ENCODE data around the gene CORO2A. TPM values are rescaled to one million over a fixed set of nuclear protein-coding genes. Genes with fewer than 3 reads are reported as not detected.

Gene CORO2A, protein sequence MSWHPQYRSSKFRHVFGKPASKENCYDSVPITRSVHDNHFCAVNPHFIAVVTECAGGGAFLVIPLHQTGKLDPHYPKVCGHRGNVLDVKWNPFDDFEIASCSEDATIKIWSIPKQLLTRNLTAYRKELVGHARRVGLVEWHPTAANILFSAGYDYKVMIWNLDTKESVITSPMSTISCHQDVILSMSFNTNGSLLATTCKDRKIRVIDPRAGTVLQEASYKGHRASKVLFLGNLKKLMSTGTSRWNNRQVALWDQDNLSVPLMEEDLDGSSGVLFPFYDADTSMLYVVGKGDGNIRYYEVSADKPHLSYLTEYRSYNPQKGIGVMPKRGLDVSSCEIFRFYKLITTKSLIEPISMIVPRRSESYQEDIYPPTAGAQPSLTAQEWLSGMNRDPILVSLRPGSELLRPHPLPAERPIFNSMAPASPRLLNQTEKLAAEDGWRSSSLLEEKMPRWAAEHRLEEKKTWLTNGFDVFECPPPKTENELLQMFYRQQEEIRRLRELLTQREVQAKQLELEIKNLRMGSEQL
- 5.1 TPM for total RNA-seq
- polyA plus RNA-seq: 7.5 TPM
- long read RNA-seq, donor 1: 0 reads
- long read RNA-seq, donor 2: 0 reads
- long read RNA-seq, donor 3, full-length matches to known transcripts: 2 of 10 reads
- long read RNA-seq, donor 3, partial matches to known transcripts: 8 of 10 reads
- long read RNA-seq, donor 3, other reads (novel, unspliced or antisense): 0 of 10 reads
- long read RNA-seq, donor 4, full-length matches to known transcripts: 1 of 1 reads
- long read RNA-seq, donor 4, partial matches to known transcripts: 0 of 1 reads
- long read RNA-seq, donor 4, other reads (novel, unspliced or antisense): 0 of 1 reads
- long read RNA-seq, donor 5, full-length matches to known transcripts: 3 of 3 reads
- long read RNA-seq, donor 5, partial matches to known transcripts: 0 of 3 reads
- long read RNA-seq, donor 5, other reads (novel, unspliced or antisense): 0 of 3 reads
- long read RNA-seq, donor 6, full-length matches to known transcripts: 5 of 5 reads
- long read RNA-seq, donor 6, partial matches to known transcripts: 0 of 5 reads
- long read RNA-seq, donor 6, other reads (novel, unspliced or antisense): 0 of 5 reads
- long read RNA-seq, donor 7, full-length matches to known transcripts: 2 of 2 reads
- long read RNA-seq, donor 7, partial matches to known transcripts: 0 of 2 reads
- long read RNA-seq, donor 7, other reads (novel, unspliced or antisense): 0 of 2 reads
- long read RNA-seq, donor 8, full-length matches to known transcripts: 1 of 1 reads
- long read RNA-seq, donor 8, partial matches to known transcripts: 0 of 1 reads
- long read RNA-seq, donor 8, other reads (novel, unspliced or antisense): 0 of 1 reads
- long read RNA-seq, donor 9, full-length matches to known transcripts: 1 of 1 reads
- long read RNA-seq, donor 9, partial matches to known transcripts: 0 of 1 reads
- long read RNA-seq, donor 9, other reads (novel, unspliced or antisense): 0 of 1 reads
- long read RNA-seq, donor 10, full-length matches to known transcripts: 2 of 2 reads
- long read RNA-seq, donor 10, partial matches to known transcripts: 0 of 2 reads
- long read RNA-seq, donor 10, other reads (novel, unspliced or antisense): 0 of 2 reads

DNA sequence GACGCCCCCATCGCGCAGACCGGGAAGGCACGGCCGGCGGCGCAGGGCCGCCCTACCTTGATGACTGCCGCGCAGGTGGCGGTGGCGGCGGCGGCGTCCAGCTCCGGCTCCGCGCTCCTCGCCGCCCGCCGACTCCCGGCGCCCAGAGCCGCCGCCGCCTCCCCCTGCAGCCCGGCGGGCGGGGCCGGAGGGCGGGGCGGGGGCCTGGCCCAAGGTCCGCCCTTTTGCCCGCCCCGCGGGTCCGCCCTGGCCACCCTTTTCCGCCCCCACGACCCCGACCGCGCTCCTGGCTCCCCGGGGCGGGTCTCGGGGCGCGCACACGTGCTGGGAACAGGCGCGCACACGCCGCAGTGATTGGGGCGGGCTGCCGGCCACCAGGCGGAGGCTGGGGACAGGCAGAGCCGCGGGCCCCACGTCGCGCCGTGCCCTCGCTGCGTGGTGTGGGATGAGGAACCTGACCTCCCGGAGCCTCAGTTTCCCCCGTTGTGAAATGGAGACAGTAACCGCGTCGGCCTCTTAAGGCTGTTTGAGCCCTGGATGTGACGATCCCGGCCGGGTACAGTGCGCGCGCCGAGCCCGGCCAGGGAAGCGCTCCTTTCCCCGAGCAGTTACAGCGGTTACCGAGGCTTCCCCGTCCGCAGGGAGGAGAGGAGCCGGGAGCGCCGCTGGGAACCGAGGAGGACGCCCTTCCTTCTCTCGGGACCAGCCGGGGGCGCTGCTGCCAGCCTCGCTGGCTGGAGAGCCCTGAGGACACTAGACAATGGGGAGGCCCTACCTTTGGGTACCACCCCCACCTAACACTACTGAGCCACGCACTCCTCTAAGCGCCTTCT lies at the start of gene CORO2A:
Gene CORO2A (minus strand): TSS at position 135 of the 833 bp plus-strand sequence. CDS start 34,977 bp downstream, outside the sequence.
- Histone ChIP-seq H3K27me3 (ENCODE audit: control insufficient read depth in 2 of 2, insufficient read depth in 1 of 2, low read length in 1 of 2) (peaks cover 0 to 10% of the 10 kb centered on the region in 2 donors), H3K4me3 (ENCODE audit: low read length in 2 of 2) (peak within 1 kb of the TSS; percentile 69 to 80), H3K9me3 (ENCODE audit: control insufficient read depth in 2 of 2, insufficient read depth in 1 of 2, low read length in 1 of 2) (no peaks in the 10 kb centered on the region), H3K27ac (ENCODE audit: low read depth in 1 of 2, low read length in 1 of 2) (peak within 1 kb of the TSS; percentile 12 to 71), H3K4me1 (ENCODE audit: control insufficient read depth in 2 of 2, insufficient read depth in 2 of 2, low read length in 2 of 2) (peaks cover 13 to 43% of the 10 kb centered on the region in 2 donors), H3K36me3 (ENCODE audit: control insufficient read depth in 2 of 2, insufficient read depth in 2 of 2, low read length in 1 of 2) (peaks cover 0 to 4% of the 10 kb centered on the region in 2 donors)
- under 1% methylated on average over 95 of the region's 95 CpGs for WGBS
- peak in 6 of 9 donors; percentile 31 to 72 (median 53) for DNase-seq (ENCODE audit: low read depth in 6 of 9, low spot score in 9 of 9)

DNA sequence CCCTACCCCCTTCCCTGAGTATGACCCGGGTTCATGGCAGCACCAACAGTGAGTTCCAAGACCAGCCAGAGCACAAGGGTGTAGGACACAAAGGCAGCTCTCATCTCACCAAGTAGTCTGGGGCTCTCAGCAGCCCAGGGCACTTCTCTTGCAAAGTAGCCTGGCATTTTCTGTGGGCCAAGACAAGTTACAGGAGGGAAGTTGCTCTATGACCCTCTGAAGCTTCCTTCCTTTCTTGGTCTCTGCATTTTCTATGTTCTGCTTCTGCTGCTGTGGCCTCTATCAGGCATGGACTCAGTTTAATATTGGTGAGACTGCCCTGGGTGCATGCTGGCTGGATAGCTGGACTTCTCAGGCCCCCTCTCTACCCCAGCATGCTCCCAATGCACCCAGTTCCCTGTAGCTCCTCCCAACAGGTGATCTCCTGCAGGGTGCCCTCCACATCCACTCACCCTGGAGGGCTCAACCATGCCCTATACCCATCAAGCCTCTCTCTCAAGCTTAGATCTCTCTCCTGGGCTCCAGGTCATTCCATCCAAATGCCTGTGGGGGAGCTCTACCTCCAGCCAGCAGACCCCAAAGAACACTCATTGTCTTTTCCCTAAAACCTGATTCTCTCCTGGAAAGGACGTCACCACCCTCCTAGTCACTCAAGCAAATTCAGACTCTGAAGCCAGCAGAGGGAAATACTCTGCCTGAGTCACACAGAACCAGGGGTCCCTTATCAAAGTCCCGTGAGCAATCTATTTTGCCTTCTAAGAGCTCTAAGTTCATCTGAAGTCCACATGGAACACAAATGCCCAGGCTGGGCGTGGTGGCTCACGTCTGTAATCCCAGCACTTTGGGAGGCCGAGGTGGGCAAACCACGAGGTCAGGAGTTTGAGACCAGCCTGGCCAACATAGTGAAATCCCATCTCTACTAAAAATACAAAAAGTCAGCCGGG lies 49.2 kb upstream of the CORO2A start:
- H3K27ac ChIP-seq (ENCODE audit: low read depth in 1 of 2, low read length in 1 of 2): no peak overlapping the region
- H3K36me3 ChIP-seq (ENCODE audit: control insufficient read depth in 2 of 2, insufficient read depth in 2 of 2, low read length in 1 of 2): no peaks in the 10 kb centered on the region
- H3K4me1 ChIP-seq (ENCODE audit: control insufficient read depth in 2 of 2, insufficient read depth in 2 of 2, low read length in 2 of 2): no peaks in the 10 kb centered on the region
- H3K9me3 ChIP-seq (ENCODE audit: control insufficient read depth in 2 of 2, insufficient read depth in 1 of 2, low read length in 1 of 2): no peaks in the 10 kb centered on the region
- WGBS: 95% methylated on average over 8 of the region's 8 CpGs
- DNase-seq (ENCODE audit: low read depth in 6 of 9, low spot score in 9 of 9): no peak
- H3K27me3 ChIP-seq (ENCODE audit: control insufficient read depth in 2 of 2, insufficient read depth in 1 of 2, low read length in 1 of 2): no peaks in the 10 kb centered on the region
- H3K4me3 ChIP-seq (ENCODE audit: low read length in 2 of 2): no peak overlapping the region

DNA sequence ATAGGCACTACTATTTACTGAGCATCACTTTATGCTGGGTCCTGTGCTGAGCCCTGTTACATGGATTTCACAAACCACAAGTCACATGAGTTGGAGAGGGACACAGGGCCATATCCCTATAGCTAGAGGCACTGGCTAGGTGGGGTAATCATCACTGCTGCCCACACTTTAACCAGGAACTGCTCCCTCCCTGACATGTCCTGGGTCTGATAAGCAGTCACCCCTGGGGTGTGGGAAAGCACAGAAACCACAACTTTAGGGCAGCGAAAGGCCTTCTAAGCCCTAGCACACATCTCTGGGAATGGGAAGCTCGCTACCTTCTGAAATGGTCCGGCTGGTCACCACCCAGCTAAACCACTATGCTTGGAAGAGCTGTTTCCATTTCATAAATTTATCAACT lies 48.0 kb upstream of the CORO2A start:
- H3K27ac ChIP-seq (ENCODE audit: low read depth in 1 of 2, low read length in 1 of 2): no peak overlapping the region
- no peaks in the 10 kb centered on the region for H3K36me3 ChIP-seq (ENCODE audit: control insufficient read depth in 2 of 2, insufficient read depth in 2 of 2, low read length in 1 of 2)
- 97% methylated on average over 3 of the region's 3 CpGs for WGBS

DNA sequence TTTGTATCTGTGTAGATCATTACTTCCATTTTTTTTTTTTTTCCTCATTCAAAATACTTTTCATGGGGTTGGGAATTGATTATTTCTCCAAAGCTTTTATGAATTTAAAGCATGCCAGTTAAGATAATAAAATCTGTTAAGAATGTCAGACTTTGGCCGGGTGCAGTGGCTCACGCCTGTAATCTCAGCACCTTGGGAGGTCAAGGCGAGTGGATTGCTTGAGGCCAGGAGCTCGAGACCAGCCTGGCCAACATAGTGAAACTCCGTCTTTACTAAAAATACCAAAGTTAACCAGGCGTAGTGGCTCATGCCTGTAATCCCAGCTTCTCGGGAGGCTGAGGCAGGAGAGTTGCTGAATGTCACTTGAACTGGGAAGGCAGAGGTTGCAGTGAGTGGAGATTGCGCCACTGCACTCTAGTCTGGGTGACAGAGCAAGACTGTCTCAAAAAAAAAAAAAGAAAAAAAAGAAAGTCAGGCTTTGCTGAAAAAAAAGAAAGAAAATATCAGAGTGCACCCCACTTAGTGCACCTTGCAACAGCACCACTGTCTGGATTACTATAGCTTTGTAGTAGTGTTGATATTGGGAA lies 44.6 kb upstream of the CORO2A start:
- Histone ChIP-seq H3K36me3 (ENCODE audit: control insufficient read depth in 2 of 2, insufficient read depth in 2 of 2, low read length in 1 of 2) (peaks cover 0 to 7% of the 10 kb centered on the region in 2 donors), H3K27ac (ENCODE audit: low read depth in 1 of 2, low read length in 1 of 2) (no peak overlapping the region), H3K9me3 (ENCODE audit: control insufficient read depth in 2 of 2, insufficient read depth in 1 of 2, low read length in 1 of 2) (no peaks in the 10 kb centered on the region), H3K4me1 (ENCODE audit: control insufficient read depth in 2 of 2, insufficient read depth in 2 of 2, low read length in 2 of 2) (no peaks in the 10 kb centered on the region), H3K4me3 (ENCODE audit: low read length in 2 of 2) (no peak overlapping the region), H3K27me3 (ENCODE audit: control insufficient read depth in 2 of 2, insufficient read depth in 1 of 2, low read length in 1 of 2) (no peaks in the 10 kb centered on the region)
- DNase-seq (ENCODE audit: low read depth in 6 of 9, low spot score in 9 of 9): no peak
- 93% methylated on average over 8 of the region's 8 CpGs for WGBS

More for the DNA sequence above, 48.0 kb upstream of the CORO2A start:
- DNase-seq (ENCODE audit: low read depth in 6 of 9, low spot score in 9 of 9): no peak
- Histone ChIP-seq H3K4me1 (ENCODE audit: control insufficient read depth in 2 of 2, insufficient read depth in 2 of 2, low read length in 2 of 2) (no peaks in the 10 kb centered on the region), H3K4me3 (ENCODE audit: low read length in 2 of 2) (no peak overlapping the region), H3K9me3 (ENCODE audit: control insufficient read depth in 2 of 2, insufficient read depth in 1 of 2, low read length in 1 of 2) (no peaks in the 10 kb centered on the region), H3K27me3 (ENCODE audit: control insufficient read depth in 2 of 2, insufficient read depth in 1 of 2, low read length in 1 of 2) (no peaks in the 10 kb centered on the region)

DNA sequence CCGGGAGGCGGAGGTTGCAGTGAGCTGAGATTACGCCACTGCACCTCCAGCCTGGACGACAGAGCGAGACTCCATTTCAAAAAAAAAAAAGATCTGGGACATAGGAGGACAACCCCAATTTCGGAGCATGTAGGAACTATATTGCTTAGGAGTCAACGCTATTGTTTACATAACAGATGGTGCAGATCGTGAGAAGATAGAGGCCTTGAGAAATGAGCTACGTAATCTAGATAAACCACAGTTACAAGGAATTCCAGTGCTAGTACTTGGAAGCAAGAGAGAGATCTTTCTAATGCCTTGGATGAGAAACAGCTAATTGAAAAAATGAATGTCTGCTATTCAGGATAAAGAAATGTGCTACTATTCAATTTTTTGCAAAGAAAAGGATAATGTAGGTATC lies 42.7 kb upstream of the CORO2A start:
- Histone ChIP-seq H3K9me3 (ENCODE audit: control insufficient read depth in 2 of 2, insufficient read depth in 1 of 2, low read length in 1 of 2) (no peaks in the 10 kb centered on the region), H3K4me3 (ENCODE audit: low read length in 2 of 2) (no peak overlapping the region), H3K4me1 (ENCODE audit: control insufficient read depth in 2 of 2, insufficient read depth in 2 of 2, low read length in 2 of 2) (no peaks in the 10 kb centered on the region), H3K27ac (ENCODE audit: low read depth in 1 of 2, low read length in 1 of 2) (no peak overlapping the region), H3K27me3 (ENCODE audit: control insufficient read depth in 2 of 2, insufficient read depth in 1 of 2, low read length in 1 of 2) (no peaks in the 10 kb centered on the region), H3K36me3 (ENCODE audit: control insufficient read depth in 2 of 2, insufficient read depth in 2 of 2, low read length in 1 of 2) (peaks cover 0 to 10% of the 10 kb centered on the region in 2 donors)
- WGBS: 97% methylated on average over 9 of the region's 9 CpGs
- no peak for DNase-seq (ENCODE audit: low read depth in 6 of 9, low spot score in 9 of 9)

DNA sequence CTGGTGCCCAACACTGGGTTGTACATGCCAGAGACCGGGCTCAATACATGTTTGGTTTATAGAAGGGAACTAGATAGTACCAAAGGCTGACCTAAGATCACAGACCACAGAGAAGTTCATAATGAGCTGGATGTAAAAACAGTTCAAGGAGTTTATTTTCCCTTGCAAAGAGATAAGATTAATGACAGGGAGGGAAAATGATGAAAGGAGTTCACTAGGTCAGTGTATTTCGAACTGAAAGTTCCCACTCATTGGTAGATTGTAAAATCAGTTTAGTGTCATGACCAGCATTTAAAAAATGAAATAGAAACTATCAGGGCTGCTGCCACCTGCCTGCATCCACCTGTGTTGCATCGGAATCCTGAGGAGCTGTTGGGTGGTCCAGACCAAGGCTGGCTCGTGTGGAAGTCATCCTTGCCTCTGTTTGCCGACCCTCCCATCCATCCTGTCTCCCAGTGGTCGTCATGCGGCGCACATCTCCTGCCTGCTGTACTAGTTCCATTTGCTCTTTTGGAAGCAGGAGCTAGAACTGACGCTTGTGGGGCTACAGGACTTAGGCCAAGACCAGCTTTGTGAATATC lies 41.9 kb upstream of the CORO2A start:
- Histone ChIP-seq H3K4me1 (ENCODE audit: control insufficient read depth in 2 of 2, insufficient read depth in 2 of 2, low read length in 2 of 2) (no peaks in the 10 kb centered on the region), H3K36me3 (ENCODE audit: control insufficient read depth in 2 of 2, insufficient read depth in 2 of 2, low read length in 1 of 2) (peaks cover 0 to 10% of the 10 kb centered on the region in 2 donors), H3K27me3 (ENCODE audit: control insufficient read depth in 2 of 2, insufficient read depth in 1 of 2, low read length in 1 of 2) (no peaks in the 10 kb centered on the region), H3K4me3 (ENCODE audit: low read length in 2 of 2) (no peak overlapping the region), H3K27ac (ENCODE audit: low read depth in 1 of 2, low read length in 1 of 2) (no peak overlapping the region), H3K9me3 (ENCODE audit: control insufficient read depth in 2 of 2, insufficient read depth in 1 of 2, low read length in 1 of 2) (no peaks in the 10 kb centered on the region)
- WGBS: 89% methylated on average over 9 of the region's 9 CpGs
- no peak for DNase-seq (ENCODE audit: low read depth in 6 of 9, low spot score in 9 of 9)

DNA sequence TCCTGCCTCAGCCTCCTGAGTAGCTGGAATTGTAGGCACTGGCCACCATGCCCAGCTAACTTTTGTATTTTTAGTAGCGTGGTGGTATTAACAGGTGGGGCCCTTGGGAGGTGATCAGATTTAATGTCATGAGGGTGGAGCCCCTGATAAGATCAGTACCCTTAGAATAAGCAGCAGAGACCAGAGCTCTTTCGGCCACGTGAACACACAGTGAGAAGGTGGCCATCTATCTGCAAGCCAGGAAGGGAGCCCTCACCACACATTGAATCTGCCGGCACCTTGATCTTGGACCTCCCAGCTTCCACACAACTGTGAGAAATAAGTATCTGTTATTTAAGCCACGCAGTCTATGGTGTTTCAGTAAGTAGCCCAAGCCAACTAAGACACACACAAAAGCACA lies 40.5 kb upstream of the CORO2A start:
- Histone ChIP-seq H3K36me3 (ENCODE audit: control insufficient read depth in 2 of 2, insufficient read depth in 2 of 2, low read length in 1 of 2) (peaks cover 4 to 18% of the 10 kb centered on the region in 2 donors), H3K27me3 (ENCODE audit: control insufficient read depth in 2 of 2, insufficient read depth in 1 of 2, low read length in 1 of 2) (no peaks in the 10 kb centered on the region), H3K4me3 (ENCODE audit: low read length in 2 of 2) (no peak overlapping the region), H3K27ac (ENCODE audit: low read depth in 1 of 2, low read length in 1 of 2) (no peak overlapping the region), H3K4me1 (ENCODE audit: control insufficient read depth in 2 of 2, insufficient read depth in 2 of 2, low read length in 2 of 2) (no peaks in the 10 kb centered on the region), H3K9me3 (ENCODE audit: control insufficient read depth in 2 of 2, insufficient read depth in 1 of 2, low read length in 1 of 2) (no peaks in the 10 kb centered on the region)
- 96% methylated on average over 5 of the region's 5 CpGs for WGBS
- DNase-seq (ENCODE audit: low read depth in 6 of 9, low spot score in 9 of 9): no peak
